Measurements from ENCODE around the gene LRRC49. TPM values are rescaled to one million over a fixed set of nuclear protein-coding genes. Genes with fewer than 3 reads are reported as not detected.
"Not testable (repeated sequence)": the region's sequence is repeated elsewhere in the genome, so short reads cannot be mapped to it uniquely, and the experiment has no call there.

The LRRC49 gene
- polyA plus RNA-seq, 2 donors = 1.4 to 2.1 TPM

DNA sequence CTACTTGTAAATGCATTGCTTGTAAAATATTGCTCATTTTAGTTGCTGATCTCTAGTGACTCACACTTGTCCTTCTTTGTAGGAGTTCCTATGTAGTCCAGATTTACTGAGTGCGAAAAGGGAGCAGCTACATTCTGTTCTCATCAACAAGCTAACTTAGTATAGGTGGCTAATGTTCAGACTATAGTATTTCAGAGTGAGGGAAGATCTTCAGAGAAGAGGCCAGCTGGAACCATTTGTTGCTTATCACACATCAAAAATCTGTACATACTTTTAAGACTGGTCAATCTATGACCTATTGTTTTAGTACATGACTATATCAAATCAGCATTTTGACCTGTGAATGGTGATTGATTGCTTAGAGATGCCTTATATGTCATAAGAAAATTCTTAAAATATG lies 151.4 kb downstream of the LRRC49 start:
- Histone ChIP-seq H3K4me1 (ENCODE audit: control insufficient read depth in 2 of 2, insufficient read depth in 2 of 2, low read length in 1 of 2) (no peaks in the 10 kb centered on the region), H3K4me3 (ENCODE audit: low read depth in 1 of 2, low read length in 2 of 2) (no peak overlapping the region), H3K9me3 (ENCODE audit: control insufficient read depth in 2 of 2, insufficient read depth in 1 of 2, low read depth in 1 of 2, low read length in 1 of 2) (no peaks in the 10 kb centered on the region), H3K36me3 (ENCODE audit: control insufficient read depth in 2 of 2, insufficient read depth in 2 of 2, low read length in 1 of 2) (no peaks in the 10 kb centered on the region), H3K27ac (ENCODE audit: low read depth in 2 of 2, low read length in 1 of 2) (no peak overlapping the region), H3K27me3 (ENCODE audit: control insufficient read depth in 1 of 2, insufficient read depth in 2 of 2, low read length in 2 of 2) (no peaks in the 10 kb centered on the region)
- 59 to 83% methylated on average over 1 of the region's 1 CpG for WGBS, 2 donors

- H3K27me3 ChIP-seq (ENCODE audit: control insufficient read depth in 1 of 2, insufficient read depth in 2 of 2, low read length in 2 of 2); H3K36me3 ChIP-seq (ENCODE audit: control insufficient read depth in 2 of 2, insufficient read depth in 2 of 2, low read length in 1 of 2); H3K4me3 ChIP-seq (ENCODE audit: low read depth in 1 of 2, low read length in 2 of 2); H3K9me3 ChIP-seq (ENCODE audit: control insufficient read depth in 2 of 2, insufficient read depth in 1 of 2, low read depth in 1 of 2, low read length in 1 of 2); H3K4me1 ChIP-seq (ENCODE audit: control insufficient read depth in 2 of 2, insufficient read depth in 2 of 2, low read length in 1 of 2); H3K27ac ChIP-seq (ENCODE audit: low read depth in 2 of 2, low read length in 1 of 2): not testable (repeated sequence)
- 76 to 96% methylated on average over 2 of the region's 2 CpGs for WGBS, 2 donors
Measured at GRCh38 chr15:71046146-71046545, 153.5 kb downstream of the LRRC49 start.

DNA sequence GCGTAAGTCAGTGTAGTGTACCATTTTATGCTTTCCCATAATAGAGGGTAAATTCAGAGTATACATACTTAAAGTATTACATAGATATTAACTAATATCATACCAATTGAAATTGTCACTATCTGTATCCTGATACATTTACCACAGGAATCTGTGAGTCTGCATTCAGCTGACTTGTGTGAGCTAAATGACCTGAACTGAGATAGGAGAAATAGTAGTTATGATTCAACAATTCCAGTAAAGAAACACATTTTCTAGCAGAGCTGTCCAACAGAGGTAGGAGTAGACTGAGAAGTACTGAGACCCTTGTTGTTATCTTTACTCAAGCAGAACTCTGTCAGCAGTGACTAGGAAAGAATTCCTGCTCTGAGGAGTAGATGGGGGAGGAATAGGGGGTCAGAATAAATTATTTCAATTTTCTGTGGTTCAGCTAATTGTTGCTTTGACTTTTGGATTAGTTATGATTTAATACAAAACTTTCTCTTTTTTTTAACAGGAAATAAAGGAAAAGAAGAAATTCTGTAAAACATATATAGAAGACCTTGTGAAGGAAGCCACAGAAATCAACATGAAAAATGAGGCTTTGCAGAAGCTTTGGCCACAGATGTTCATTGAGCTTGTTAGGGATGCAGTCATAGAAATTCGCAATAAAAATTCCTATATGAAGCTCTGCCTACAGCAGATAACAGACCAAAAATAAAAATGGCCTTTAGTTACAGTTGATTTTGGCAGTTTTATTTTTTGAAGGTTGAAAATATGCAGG lies 156.5 kb downstream of the LRRC49 start:
- H3K27ac ChIP-seq (ENCODE audit: low read depth in 2 of 2, low read length in 1 of 2) = no peak overlapping the region
- no peaks in the 10 kb centered on the region for H3K27me3 ChIP-seq (ENCODE audit: control insufficient read depth in 1 of 2, insufficient read depth in 2 of 2, low read length in 2 of 2)
- H3K36me3 ChIP-seq (ENCODE audit: control insufficient read depth in 2 of 2, insufficient read depth in 2 of 2, low read length in 1 of 2) = no peaks in the 10 kb centered on the region
- 82 to 85% methylated on average over 2 of the region's 2 CpGs for WGBS, 2 donors
- no peaks in the 10 kb centered on the region for H3K9me3 ChIP-seq (ENCODE audit: control insufficient read depth in 2 of 2, insufficient read depth in 1 of 2, low read depth in 1 of 2, low read length in 1 of 2)
- H3K4me1 ChIP-seq (ENCODE audit: control insufficient read depth in 2 of 2, insufficient read depth in 2 of 2, low read length in 1 of 2) = no peaks in the 10 kb centered on the region
- H3K4me3 ChIP-seq (ENCODE audit: low read depth in 1 of 2, low read length in 2 of 2) = no peak overlapping the region

GRCh38 chr15:71049706-71050422 lies 157.2 kb downstream of the LRRC49 start:
- Histone ChIP-seq H3K4me1 (ENCODE audit: control insufficient read depth in 2 of 2, insufficient read depth in 2 of 2, low read length in 1 of 2) (no peaks in the 10 kb centered on the region), H3K9me3 (ENCODE audit: control insufficient read depth in 2 of 2, insufficient read depth in 1 of 2, low read depth in 1 of 2, low read length in 1 of 2) (no peaks in the 10 kb centered on the region), H3K4me3 (ENCODE audit: low read depth in 1 of 2, low read length in 2 of 2) (no peak overlapping the region), H3K27me3 (ENCODE audit: control insufficient read depth in 1 of 2, insufficient read depth in 2 of 2, low read length in 2 of 2) (no peaks in the 10 kb centered on the region), H3K27ac (ENCODE audit: low read depth in 2 of 2, low read length in 1 of 2) (no peak overlapping the region), H3K36me3 (ENCODE audit: control insufficient read depth in 2 of 2, insufficient read depth in 2 of 2, low read length in 1 of 2) (no peaks in the 10 kb centered on the region)
- WGBS, 2 donors = 91 to 92% methylated on average over 3 of the region's 3 CpGs

DNA sequence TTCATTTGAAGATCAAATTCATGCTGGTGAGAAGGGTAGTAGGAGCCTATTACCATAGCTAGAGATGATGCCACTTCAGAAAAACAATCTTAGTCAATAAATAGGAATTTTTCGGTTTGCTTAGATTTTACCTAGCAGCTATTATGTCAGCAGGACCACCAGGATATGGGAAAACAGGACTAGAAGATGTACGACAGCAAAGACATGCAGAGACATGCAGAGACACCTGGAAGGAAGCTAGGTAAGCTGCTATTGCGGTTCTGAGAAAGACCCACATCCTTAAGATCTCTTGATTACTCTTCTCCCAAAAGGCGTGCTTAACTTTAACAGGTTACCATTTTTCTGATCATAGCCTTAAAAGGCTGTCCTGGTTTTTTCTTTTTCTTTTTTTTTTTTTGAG lies 157.8 kb downstream of the LRRC49 start:
- Histone ChIP-seq H3K27me3 (ENCODE audit: control insufficient read depth in 1 of 2, insufficient read depth in 2 of 2, low read length in 2 of 2) (no peaks in the 10 kb centered on the region), H3K27ac (ENCODE audit: low read depth in 2 of 2, low read length in 1 of 2) (no peak overlapping the region), H3K9me3 (ENCODE audit: control insufficient read depth in 2 of 2, insufficient read depth in 1 of 2, low read depth in 1 of 2, low read length in 1 of 2) (no peaks in the 10 kb centered on the region), H3K36me3 (ENCODE audit: control insufficient read depth in 2 of 2, insufficient read depth in 2 of 2, low read length in 1 of 2) (no peaks in the 10 kb centered on the region), H3K4me1 (ENCODE audit: control insufficient read depth in 2 of 2, insufficient read depth in 2 of 2, low read length in 1 of 2) (no peaks in the 10 kb centered on the region), H3K4me3 (ENCODE audit: low read depth in 1 of 2, low read length in 2 of 2) (no peak overlapping the region)
- WGBS, 2 donors = 67 to 75% methylated on average over 4 of the region's 4 CpGs

GRCh38 chr15:71051539-71051938 lies 158.9 kb downstream of the LRRC49 start:
- Histone ChIP-seq H3K4me1 (ENCODE audit: control insufficient read depth in 2 of 2, insufficient read depth in 2 of 2, low read length in 1 of 2) (no peaks in the 10 kb centered on the region), H3K36me3 (ENCODE audit: control insufficient read depth in 2 of 2, insufficient read depth in 2 of 2, low read length in 1 of 2) (no peaks in the 10 kb centered on the region), H3K27ac (ENCODE audit: low read depth in 2 of 2, low read length in 1 of 2) (no peak overlapping the region), H3K27me3 (ENCODE audit: control insufficient read depth in 1 of 2, insufficient read depth in 2 of 2, low read length in 2 of 2) (no peaks in the 10 kb centered on the region), H3K4me3 (ENCODE audit: low read depth in 1 of 2, low read length in 2 of 2) (no peak overlapping the region), H3K9me3 (ENCODE audit: control insufficient read depth in 2 of 2, insufficient read depth in 1 of 2, low read depth in 1 of 2, low read length in 1 of 2) (no peaks in the 10 kb centered on the region)
- WGBS, 2 donors = 96% methylated on average over 1 of the region's 1 CpG

DNA sequence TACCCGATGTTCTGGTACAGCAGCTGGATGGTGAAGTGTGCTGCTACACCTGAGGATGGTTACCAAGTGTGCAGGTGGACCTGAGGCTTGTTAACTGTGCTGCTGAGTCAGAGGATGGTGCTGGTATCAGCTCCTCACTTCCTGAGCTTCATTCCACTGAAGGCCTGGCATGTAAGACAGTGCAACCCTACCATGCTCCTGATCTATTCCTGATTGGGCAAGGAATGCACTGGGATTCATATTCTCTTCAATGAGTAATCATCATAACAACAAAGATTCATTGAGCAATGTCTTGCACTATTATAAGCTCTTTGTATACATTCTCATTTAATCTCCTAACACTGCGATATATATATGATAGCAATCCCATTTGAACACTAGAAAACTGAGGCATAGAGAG lies 159.7 kb downstream of the LRRC49 start:
- H3K9me3 ChIP-seq (ENCODE audit: control insufficient read depth in 2 of 2, insufficient read depth in 1 of 2, low read depth in 1 of 2, low read length in 1 of 2) = no peaks in the 10 kb centered on the region

DNA sequence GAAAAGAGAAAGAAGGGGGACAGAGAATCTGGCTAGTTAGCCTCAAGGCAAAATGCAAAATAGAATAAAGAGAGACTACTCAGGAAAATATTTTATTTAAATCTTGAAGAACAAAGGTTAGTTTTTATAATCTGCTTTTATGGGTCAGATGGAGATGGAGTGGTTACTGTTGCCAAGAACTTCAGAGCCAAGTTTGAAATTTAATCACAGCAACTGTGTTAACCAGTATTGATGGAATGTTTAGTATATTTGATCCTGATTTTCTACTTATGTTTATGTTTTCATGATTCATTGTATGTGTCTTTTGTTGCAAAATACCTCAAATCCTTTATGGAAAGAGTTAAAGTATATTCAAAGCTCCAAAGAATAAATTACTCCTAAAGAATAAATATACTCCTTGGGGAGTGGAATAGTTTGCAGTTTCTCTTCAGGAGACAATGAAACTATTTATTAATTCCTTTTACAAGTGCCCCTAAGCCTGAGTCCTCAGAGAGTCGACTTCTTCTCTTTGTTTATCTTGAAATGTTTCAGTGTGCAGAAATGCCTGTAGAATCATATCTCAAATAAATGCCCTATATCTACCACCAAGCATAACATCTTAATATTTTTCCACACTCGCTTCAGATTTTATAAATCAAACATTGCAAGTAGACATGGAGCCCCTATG lies 161.8 kb downstream of the LRRC49 start:
- WGBS, 2 donors = 48 to 50% methylated on average over 2 of the region's 2 CpGs
- H3K4me3 ChIP-seq (ENCODE audit: low read depth in 1 of 2, low read length in 2 of 2) = no peak overlapping the region
- no peak overlapping the region for H3K27ac ChIP-seq (ENCODE audit: low read depth in 2 of 2, low read length in 1 of 2)
- H3K9me3 ChIP-seq (ENCODE audit: control insufficient read depth in 2 of 2, insufficient read depth in 1 of 2, low read depth in 1 of 2, low read length in 1 of 2) = no peaks in the 10 kb centered on the region
- H3K27me3 ChIP-seq (ENCODE audit: control insufficient read depth in 1 of 2, insufficient read depth in 2 of 2, low read length in 2 of 2) = no peaks in the 10 kb centered on the region
- no peaks in the 10 kb centered on the region for H3K4me1 ChIP-seq (ENCODE audit: control insufficient read depth in 2 of 2, insufficient read depth in 2 of 2, low read length in 1 of 2)
- H3K36me3 ChIP-seq (ENCODE audit: control insufficient read depth in 2 of 2, insufficient read depth in 2 of 2, low read length in 1 of 2) = no peaks in the 10 kb centered on the region

More for the DNA sequence above, 159.7 kb downstream of the LRRC49 start:
- Histone ChIP-seq H3K27ac (ENCODE audit: low read depth in 2 of 2, low read length in 1 of 2) (no peak overlapping the region), H3K36me3 (ENCODE audit: control insufficient read depth in 2 of 2, insufficient read depth in 2 of 2, low read length in 1 of 2) (no peaks in the 10 kb centered on the region), H3K4me3 (ENCODE audit: low read depth in 1 of 2, low read length in 2 of 2) (no peak overlapping the region), H3K27me3 (ENCODE audit: control insufficient read depth in 1 of 2, insufficient read depth in 2 of 2, low read length in 2 of 2) (no peaks in the 10 kb centered on the region), H3K4me1 (ENCODE audit: control insufficient read depth in 2 of 2, insufficient read depth in 2 of 2, low read length in 1 of 2) (no peaks in the 10 kb centered on the region)
- WGBS, 2 donors = 87 to 89% methylated on average over 2 of the region's 2 CpGs

GRCh38 chr15:71055461-71055860 lies 162.8 kb downstream of the LRRC49 start:
- 37 to 60% methylated on average over 1 of the region's 1 CpG for WGBS, 2 donors
- H3K27me3 ChIP-seq (ENCODE audit: control insufficient read depth in 1 of 2, insufficient read depth in 2 of 2, low read length in 2 of 2) = no peaks in the 10 kb centered on the region
- no peak overlapping the region for H3K27ac ChIP-seq (ENCODE audit: low read depth in 2 of 2, low read length in 1 of 2)
- no peaks in the 10 kb centered on the region for H3K9me3 ChIP-seq (ENCODE audit: control insufficient read depth in 2 of 2, insufficient read depth in 1 of 2, low read depth in 1 of 2, low read length in 1 of 2)
- no peaks in the 10 kb centered on the region for H3K36me3 ChIP-seq (ENCODE audit: control insufficient read depth in 2 of 2, insufficient read depth in 2 of 2, low read length in 1 of 2)
- H3K4me1 ChIP-seq (ENCODE audit: control insufficient read depth in 2 of 2, insufficient read depth in 2 of 2, low read length in 1 of 2) = no peaks in the 10 kb centered on the region
- H3K4me3 ChIP-seq (ENCODE audit: low read depth in 1 of 2, low read length in 2 of 2) = no peak overlapping the region

Data from esophagus (tissue), 2 donors.